H1 (cell line): ENCODE results near the gene ARL8A.

Experiments used
- CTCF ChIP-seq, 3 experiments: IDR thresholded peaks; 1 replicate in 2 of 3; 2 replicates in 1 of 3; pipeline versions ENCODE4 v1.5.1 to v1.6.1; 2011; ENCODE audit warnings: low read length in 3 of 3, mild to moderate bottlenecking in 3 of 3, inconsistent platforms in 2 of 3, low read depth in 1 of 3, moderate library complexity in 1 of 3; ENCODE audit not compliant: insufficient read depth in 1 of 3; ENCODE audit errors: control extremely low read depth in 1 of 3
- E2F6 ChIP-seq: IDR thresholded peaks from 2 replicates; pipeline ENCODE4 v1.6.1; 2012; ENCODE audit warnings: inconsistent platforms
- EP300 ChIP-seq, 2 experiments: IDR thresholded peaks; 1 replicate in 1 of 2; 2 replicates in 1 of 2; pipeline ENCODE4 v1.6.1; 2011 to 2012; ENCODE audit warnings: low read depth in 2 of 2, low read length in 2 of 2, mild to moderate bottlenecking in 2 of 2, borderline replicate concordance in 1 of 2, inconsistent platforms in 1 of 2, moderate library complexity in 1 of 2
- EZH2 ChIP-seq: fragments of 200-600 bp; sonication (generic); IDR thresholded peaks from 2 replicates; pipeline ENCODE4 v1.7.1; 2012; ENCODE audit warnings: low read depth, mild to moderate bottlenecking, moderate library complexity, low read length, inconsistent platforms; ENCODE audit not compliant: severe bottlenecking
- POLR2AphosphoS5 ChIP-seq: IDR thresholded peaks from 2 replicates; pipeline ENCODE4 v1.6.1; 2011; ENCODE audit warnings: low read depth, low read length
- SIN3A ChIP-seq, 2 experiments: IDR thresholded peaks in 1 of 2; conservative IDR thresholded peaks in 1 of 2; 2 replicates each; pipeline ENCODE4 v1.6.1; 2011 to 2012; ENCODE audit warnings: low read length in 2 of 2, improper control_type of control experiment in 1 of 2, low read depth in 1 of 2, mild to moderate bottlenecking in 1 of 2
- SIX5 ChIP-seq: IDR thresholded peaks from 2 replicates; pipeline ENCODE4 v1.6.1; 2011; ENCODE audit warnings: mild to moderate bottlenecking, low read depth, low read length
- SP1 ChIP-seq: IDR thresholded peaks from 2 replicates; pipeline ENCODE4 v1.6.1; 2011; ENCODE audit warnings: low read depth, low read length

GRCh38 chr1:202110977-202111376 lies 33.6 kb downstream of the ARL8A start:
- TF ChIP-seq SIN3A (conservative IDR thresholded peaks at IDR 0.05 in 1 of 2, IDR thresholded peaks at IDR 0.05 in 1 of 2; ENCODE audit: low read depth in 1 of 2, low read length in 2 of 2), result no peak
- no peak for TF ChIP-seq CTCF (IDR thresholded peaks at IDR 0.05; ENCODE audit: control extremely low read depth in 1 of 3, insufficient read depth in 1 of 3, low read depth in 1 of 3, low read length in 3 of 3)
- TF ChIP-seq SIX5, result no peak
- no peak for TF ChIP-seq EP300 (IDR thresholded peaks at IDR 0.05; ENCODE audit: borderline replicate concordance in 1 of 2, low read depth in 2 of 2, low read length in 2 of 2)
- no peak for TF ChIP-seq EZH2
- TF ChIP-seq POLR2AphosphoS5, result no peak
- no peak for TF ChIP-seq E2F6
- TF ChIP-seq SP1, result no peak
